HepG2 (cell line): ENCODE measurements around the gene LRRC15. TPM values are rescaled to one million over a fixed set of nuclear protein-coding genes. Genes with fewer than 3 reads are reported as not detected.

Experiments used
- ATAC-seq: fragments of 200-7000 bp; cut with Tn5 transposase; 3 replicates; pipeline ENCODE4 v1.9.1; 2020; ENCODE audit warnings: mild to moderate bottlenecking, moderate library complexity
- BruUV-seq: library from RNA; stranded (reverse); fragments of 400-500 nt; replicated peaks from 2 replicates; lab custom pipeline; 2021; lab: Mats Ljungman, UMichigan
- CTCF ChIA-PET: fragments of 300-600 bp; formaldehyde crosslinking; extraction: SDS; loops from one replicate; lab custom pipeline; 2021; ENCODE audit warnings: low total read pairs, inconsistent platforms, low intra/inter-chr PET ratio; lab: Yijun Ruan, JAX
- POLR2A ChIA-PET: fragments of 350-600 bp; sonication (Branson Sonifier 250); formaldehyde crosslinking; loops from one replicate; lab custom pipeline; 2020; ENCODE audit warnings: antibody characterized with exemption, inconsistent platforms; lab: Yijun Ruan, JAX
- DNase-seq: peaks from one replicate; pipeline ENCODE4 v3.0.0-alpha.2; 2015; ENCODE audit warnings: low spot score
- FAIRE-seq: peaks from 3 replicates; lab custom pipeline; 2011; peaks lifted over from hg19 to GRCh38; lab: Jason Lieb, UNC
- H2AFZ ChIP-seq: one replicate; pipeline ENCODE4 v1.6.1; 2011; ENCODE audit warnings: low read length, inconsistent platforms
- H3K27ac ChIP-seq: fragments of 300-600 bp; 3 replicates; pipeline ENCODE4 v1.8.0; 2011; ENCODE audit warnings: mixed run types, mild to moderate bottlenecking, mixed read lengths, low read length, inconsistent platforms; ENCODE audit not compliant: insufficient read depth; ENCODE audit errors: extremely low read length
- H3K27me3 ChIP-seq, 2 experiments: fragments of 200-600 bp in 1 of 2; 2 replicates in 1 of 2; 3 replicates in 1 of 2; pipeline versions ENCODE4 v1.6.0 to v1.8.0; 2011; ENCODE audit warnings: low read length in 2 of 2, mild to moderate bottlenecking in 2 of 2, moderate library complexity in 2 of 2, inconsistent platforms in 1 of 2; ENCODE audit not compliant: insufficient read depth in 2 of 2, control insufficient read depth in 1 of 2
- H3K36me3 ChIP-seq, 2 experiments: fragments of 200-600 bp in 1 of 2; replicated peaks in 1 of 2; 2 replicates in 1 of 2; 3 replicates in 1 of 2; pipeline versions ENCODE4 v1.5.1 to v1.8.0; 2011; ENCODE audit warnings: low read length in 2 of 2, inconsistent platforms in 1 of 2; ENCODE audit not compliant: insufficient read depth in 2 of 2, control insufficient read depth in 1 of 2
- H3K4me1 ChIP-seq: 2 replicates; pipeline ENCODE4 v1.5.1; 2012; ENCODE audit warnings: low read length, inconsistent platforms; ENCODE audit not compliant: insufficient read depth
- H3K4me2 ChIP-seq: 2 replicates; pipeline ENCODE4 v1.6.0; 2011; ENCODE audit warnings: low read depth, low read length, inconsistent platforms
- H3K4me3 ChIP-seq, 3 experiments: fragments of 200-600 bp in 1 of 3; sonication (generic), shearing (Covaris generic) in 1 of 3; replicated peaks in 1 of 3; 2 replicates each; pipeline ENCODE4 v1.5.1; 2011 to 2016; ENCODE audit warnings: low read length in 3 of 3, inconsistent platforms in 2 of 3, low read depth in 2 of 3, mild to moderate bottlenecking in 2 of 3, control low read depth in 1 of 3, mixed read lengths in 1 of 3; ENCODE audit not compliant: insufficient read depth in 1 of 3
- H3K79me2 ChIP-seq: one replicate; pipeline ENCODE4 v1.6.1; 2011; ENCODE audit warnings: low read length, inconsistent platforms; ENCODE audit not compliant: insufficient read depth
- H3K9ac ChIP-seq: 2 replicates; pipeline ENCODE4 v1.6.0; 2011; ENCODE audit warnings: mild to moderate bottlenecking, low read depth, low read length, inconsistent platforms; ENCODE audit not compliant: insufficient read depth
- H3K9me3 ChIP-seq: 2 replicates; pipeline ENCODE4 v1.5.1; 2012; ENCODE audit warnings: mild to moderate bottlenecking, low read length
- H4K20me1 ChIP-seq: 2 replicates; pipeline ENCODE4 v1.6.0; 2011; ENCODE audit warnings: inconsistent platforms, mild to moderate bottlenecking, low read length, moderate library complexity; ENCODE audit not compliant: insufficient read depth
- IRF2 ChIP-seq: IDR thresholded peaks from 2 replicates; pipeline ENCODE4 v1.6.1; 2018; ENCODE audit warnings: missing genetic modification reagents, missing compliant biosample characterization
- MAFG ChIP-seq: sonication (generic); formaldehyde crosslinking; IDR thresholded peaks from 2 replicates; pipeline ENCODE4 v1.5.1; 2020; ENCODE audit warnings: mild to moderate bottlenecking, missing genetic modification reagents
- PITX1 ChIP-seq: sonication (generic); formaldehyde crosslinking; IDR thresholded peaks from 2 replicates; pipeline ENCODE4 v1.5.1; 2020; ENCODE audit warnings: mild to moderate bottlenecking, missing genetic modification reagents
- TBX2 ChIP-seq: sonication (generic); formaldehyde crosslinking; IDR thresholded peaks from 2 replicates; pipeline ENCODE4 v1.5.0; 2020; ENCODE audit warnings: missing genetic modification reagents, mild to moderate bottlenecking, borderline replicate concordance
- ZNF180 ChIP-seq: sonication (generic); formaldehyde crosslinking; IDR thresholded peaks from 2 replicates; pipeline ENCODE4 v1.4.0; 2020; ENCODE audit warnings: low read depth, missing genetic modification reagents, borderline replicate concordance
- ZNF879 ChIP-seq: sonication (generic); formaldehyde crosslinking; IDR thresholded peaks from 2 replicates; pipeline ENCODE4 v1.8.1; 2023; ENCODE audit warnings: missing genetic modification reagents
- WGBS: methylation state at CpG from one replicate; pipeline ENCODE4 v1.1.6; 2017; ENCODE audit warnings: low lambda C conversion rate; 5-methylcytosine and 5-hydroxymethylcytosine counted together
- in situ Hi-C: cut with HindIII; loops from 2 replicates; pipeline ENCODE4 v1.10.0; 2017; ENCODE audit warnings: low pct_unique_long_range_greater_than_20kb; ENCODE audit not compliant: extremely low pct_ligation_motif_present
- intact Hi-C: fragments of 100-400 bp; cut with micrococcal nuclease; formaldehyde crosslinking; loops from one replicate; pipeline ENCODE4 v1.10.0; 2022; ENCODE audit not compliant: unreplicated experiment
- polyA plus RNA-seq, 8 experiments: library from polyadenylated mRNA; depleted of rRNA in 3 of 8; stranded (reverse) in 7 of 8; unstranded in 1 of 8; fragments of >200 nt; fragmentation: Illumina TruSeq in 4 of 8; extraction: Trizol in 4 of 8; gene quantifications; 2 replicates each; pipeline versions ENCODE4 v1.2.1 to v1.2.3, GENCODE V29; 2011 to 2016; ENCODE audit warnings: low read depth in 4 of 8, missing spikeins in 1 of 8, mixed read lengths in 1 of 8; ENCODE audit not compliant: insufficient read depth in 1 of 8
- total RNA-seq, 5 experiments: library from RNA; depleted of rRNA; stranded (reverse); fragments of >200 nt; fragmentation: Illumina TruSeq; extraction: Trizol; gene quantifications; 2 replicates each; pipeline ENCODE4 v1.2.3, GENCODE V29; 2016; ENCODE audit warnings: low read depth in 1 of 5

Gene LRRC15
- total and polyA plus RNA-seq, 2 of the 13 experiments (the other 11 are each of a cell fraction or from before 2014, with no cell fraction given) = not detected

GRCh38 chr3:194316918-194317317 is 52.6 kb downstream of the LRRC15 start (continued):
- TF ChIP-seq ZNF180 (CRISPR knock-in tag) = no peak
- no peak for TF ChIP-seq MAFG
- TF ChIP-seq ZNF879 (CRISPR knock-in tag) = no peak

GRCh38 chr3:194315965-194316361 is 53.6 kb downstream of the LRRC15 start:
- Histone ChIP-seq H3K4me3 (peak overlapping the region in 1 of 3 experiments; percentile 75; a peak in 1 of 6 replicates), H4K20me1 (no peaks in the 10 kb centered on the region), H3K27me3 (peaks cover 2 to 22% of the 10 kb centered on the region in 2 experiments; a peak in 4 of 5 replicates), H3K4me1 (peaks cover 60% of the 10 kb centered on the region), H3K79me2 (no peaks in the 10 kb centered on the region), H3K4me2 (peak overlapping the region; percentile 86), H3K9me3 (peaks cover 10% of the 10 kb centered on the region; the same call in 1 of the 2 replicates), H2AFZ (no peak overlapping the region), H3K36me3 (no peaks in the 10 kb centered on the region), H3K27ac (no peak overlapping the region), H3K9ac (no peak overlapping the region)
- ATAC-seq (peak; percentile 13), DNase-seq (no peak), FAIRE-seq (no peak)
- in situ Hi-C loops = loop anchor here (5.0 to 25.0 kb wide), 4 partner anchors 151 to 654 kb away; partner anchors contain the start of gene HES1
- BruUV-seq = no TSS peak
- ChIA-PET CTCF (interaction anchor here (0.9 to 2.0 kb wide), 3 partner anchors 528 to 651 kb away, joined by 6 to 17 read pairs (median 16); no protein-coding TSS in a partner anchor), POLR2A (interaction anchor here (0.8 to 2.0 kb wide), 5 partner anchors 155 to 535 kb away, joined by 3 to 10 read pairs (median 4); no protein-coding TSS in a partner anchor)
- 45% methylated on average over 11 of the region's 17 CpGs for WGBS
- intact Hi-C loops = loop anchor here (1.0 to 10.0 kb wide), 4 partner anchors 180 to 651 kb away; partner anchors contain the start of gene HES1
- TF ChIP-seq PITX1 (CRISPR knock-in tag) (no peak), IRF2 (CRISPR knock-in tag) (0 out of 2 replicates have a peak, but pooled peaks have one; percentile 9), TBX2 (CRISPR knock-in tag) (peak; percentile 11; the same call in 1 of the 2 replicates)
